Measurements from ENCODE around the gene KCNMB2. TPM values are rescaled to one million over a fixed set of nuclear protein-coding genes. Genes with fewer than 3 reads are reported as not detected.

Gene KCNMB2
- total RNA-seq, 4 donors from 2014 or later: not detected

- DNase-seq: no peak
- Histone ChIP-seq H3K27me3 (no peaks in the 10 kb centered on the region), H3K9me3 (no peaks in the 10 kb centered on the region), H3K4me3 (no peak overlapping the region), H3K36me3 (no peaks in the 10 kb centered on the region), H3K4me1 (no peaks in the 10 kb centered on the region), H3K27ac (no peak overlapping the region)
- intact Hi-C loops (cut with DNase I; ENCODE audit: low total_unique reads) (no loop called here), in situ Hi-C loops (cut with MboI; ENCODE audit: low sequenced_read_pairs in 4 of 4) (no loop called here)
- ATAC-seq: no peak
- TF ChIP-seq CTCF (IDR thresholded peaks at IDR 0.05 in 4 of 5, conservative IDR thresholded peaks at IDR 0.05 in 1 of 5) (no peak), POLR2A (IDR thresholded peaks at IDR 0.05) (no peak)
Observed at GRCh38 chr3:178777718-178778411, 241.6 kb downstream of the KCNMB2 start.

- in situ Hi-C loops (cut with MboI; ENCODE audit: low sequenced_read_pairs in 4 of 4): no loop called here
- intact Hi-C loops (cut with DNase I; ENCODE audit: low total_unique reads): no loop called here
Observed at GRCh38 chr3:178778589-178778988, 242.4 kb downstream of the KCNMB2 start.

GRCh38 chr3:178785961-178786360 lies 249.7 kb downstream of the KCNMB2 start:
- intact Hi-C loops (cut with DNase I; ENCODE audit: low total_unique reads): no loop called here
- no peaks in the 10 kb centered on the region for H3K27me3 ChIP-seq
- in situ Hi-C loops (cut with MboI; ENCODE audit: low sequenced_read_pairs in 4 of 4): no loop called here
- ATAC-seq: no peak
- no peak overlapping the region for H3K27ac ChIP-seq
- no peak for TF ChIP-seq CTCF (IDR thresholded peaks at IDR 0.05 in 4 of 5, conservative IDR thresholded peaks at IDR 0.05 in 1 of 5)
- TF ChIP-seq POLR2A (IDR thresholded peaks at IDR 0.05): no peak
- H3K4me1 ChIP-seq: no peaks in the 10 kb centered on the region
- H3K9me3 ChIP-seq: no peaks in the 10 kb centered on the region
- DNase-seq: no peak
- no peak overlapping the region for H3K4me3 ChIP-seq
- H3K36me3 ChIP-seq: no peaks in the 10 kb centered on the region

More at GRCh38 chr3:178778589-178778988, 242.4 kb downstream of the KCNMB2 start:
- Histone ChIP-seq H3K36me3 (no peaks in the 10 kb centered on the region), H3K4me1 (no peaks in the 10 kb centered on the region), H3K4me3 (no peak overlapping the region), H3K27ac (no peak overlapping the region), H3K27me3 (no peaks in the 10 kb centered on the region), H3K9me3 (no peaks in the 10 kb centered on the region)
- ATAC-seq (no peak), DNase-seq (no peak)
- TF ChIP-seq CTCF (IDR thresholded peaks at IDR 0.05 in 4 of 5, conservative IDR thresholded peaks at IDR 0.05 in 1 of 5) (no peak), POLR2A (IDR thresholded peaks at IDR 0.05) (no peak)

GRCh38 chr3:178787960-178788359 lies 251.7 kb downstream of the KCNMB2 start:
- H3K9me3 ChIP-seq: no peaks in the 10 kb centered on the region
- H3K4me3 ChIP-seq: no peak overlapping the region
- in situ Hi-C loops (cut with MboI; ENCODE audit: low sequenced_read_pairs in 4 of 4) (no loop called here), intact Hi-C loops (cut with DNase I; ENCODE audit: low total_unique reads) (no loop called here)
- no peak overlapping the region for H3K27ac ChIP-seq
- no peaks in the 10 kb centered on the region for H3K4me1 ChIP-seq
- ATAC-seq: no peak
- H3K36me3 ChIP-seq: no peaks in the 10 kb centered on the region
- no peaks in the 10 kb centered on the region for H3K27me3 ChIP-seq
- DNase-seq: no peak
- TF ChIP-seq CTCF (IDR thresholded peaks at IDR 0.05 in 4 of 5, conservative IDR thresholded peaks at IDR 0.05 in 1 of 5) (no peak), POLR2A (IDR thresholded peaks at IDR 0.05) (no peak)

GRCh38 chr3:178794711-178795110 lies 258.5 kb downstream of the KCNMB2 start:
- intact Hi-C loops (cut with DNase I; ENCODE audit: low total_unique reads): no loop called here
- Histone ChIP-seq H3K27me3 (no peaks in the 10 kb centered on the region), H3K36me3 (no peaks in the 10 kb centered on the region), H3K9me3 (no peaks in the 10 kb centered on the region), H3K4me3 (no peak overlapping the region), H3K27ac (no peak overlapping the region), H3K4me1 (no peaks in the 10 kb centered on the region)
- TF ChIP-seq POLR2A (IDR thresholded peaks at IDR 0.05) (no peak), CTCF (IDR thresholded peaks at IDR 0.05 in 4 of 5, conservative IDR thresholded peaks at IDR 0.05 in 1 of 5) (no peak)
- ATAC-seq (no peak), DNase-seq (no peak)
- in situ Hi-C loops (cut with MboI; ENCODE audit: low sequenced_read_pairs in 4 of 4): no loop called here

All from gastrocnemius medialis (tissue), 4 donors.